SIG-M5 (cell line): ENCODE data around the gene MRPL49.
"Not testable (repeated sequence)": the region's sequence is repeated elsewhere in the genome, so short reads cannot be mapped to it uniquely, and the experiment has no call there.

Experiments
- DNase-seq: peaks from one replicate; lab custom pipeline; 2025; lab: John Stamatoyannopoulos, UW

Gene MRPL49

DNA sequence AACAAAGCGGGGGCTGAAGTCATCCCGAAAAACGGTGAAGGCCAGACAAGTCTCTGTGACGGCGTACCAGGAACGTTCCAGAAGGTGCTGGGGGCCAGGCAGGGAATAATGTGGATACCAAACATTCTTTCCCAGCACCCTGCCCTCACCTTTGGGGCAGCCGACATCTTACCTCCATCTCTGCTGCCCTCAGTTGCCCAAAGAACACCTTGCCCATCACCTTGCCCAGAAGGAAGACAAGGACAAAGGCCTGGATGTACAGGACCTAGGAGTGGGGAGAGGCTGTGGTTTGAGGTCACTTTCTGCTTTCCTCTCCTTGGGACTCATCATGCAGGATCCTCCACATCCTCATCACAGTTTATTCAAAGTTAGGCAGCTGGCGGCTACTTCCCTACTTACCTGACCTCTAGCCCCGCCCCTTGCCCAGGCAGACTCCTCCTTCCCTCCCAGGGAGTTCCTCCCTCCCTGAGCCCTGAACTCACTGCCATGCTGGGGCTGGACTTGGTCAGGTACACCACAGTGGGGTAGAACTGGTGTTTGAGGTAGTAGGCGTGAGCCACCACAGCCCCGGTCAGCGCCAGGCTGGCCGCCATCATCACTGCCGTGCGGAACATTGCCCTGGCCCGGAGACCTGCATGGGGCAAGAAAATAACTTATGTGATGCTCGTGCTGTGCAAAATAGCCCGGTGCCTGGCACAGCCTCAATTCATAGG, 11.0 kb downstream of the MRPL49 start:
- DNase-seq, result no peak

DNA sequence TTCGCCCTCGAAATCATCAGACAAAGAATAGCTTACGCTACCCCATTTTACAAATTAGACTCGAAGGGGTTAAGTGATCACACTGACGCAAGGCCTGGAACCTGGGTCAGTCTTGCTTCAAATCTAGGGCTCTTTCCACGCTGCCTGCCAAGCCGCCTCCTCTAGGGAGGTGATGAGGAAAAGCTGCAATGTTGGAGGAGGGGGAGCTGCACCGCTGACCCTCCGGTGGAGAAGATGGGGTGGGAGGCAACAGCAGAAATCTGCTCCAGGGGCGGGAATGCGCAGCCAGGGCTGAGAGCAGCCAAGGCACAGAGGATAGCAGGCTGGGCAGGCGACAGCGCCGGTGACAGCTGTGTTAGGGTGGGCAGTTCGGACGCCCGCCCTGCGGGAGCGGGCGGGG, 11.6 kb downstream of the MRPL49 start:
- no peak for DNase-seq

GRCh38 chr11:65134240-65134951, 12.3 kb downstream of the MRPL49 start, which contains the start of gene SYVN1:
Gene SYVN1 (minus strand): TSS chr11:65134519. CDS start chr11:65133601, 918 bp downstream.
- peak; percentile 21 for DNase-seq

DNA sequence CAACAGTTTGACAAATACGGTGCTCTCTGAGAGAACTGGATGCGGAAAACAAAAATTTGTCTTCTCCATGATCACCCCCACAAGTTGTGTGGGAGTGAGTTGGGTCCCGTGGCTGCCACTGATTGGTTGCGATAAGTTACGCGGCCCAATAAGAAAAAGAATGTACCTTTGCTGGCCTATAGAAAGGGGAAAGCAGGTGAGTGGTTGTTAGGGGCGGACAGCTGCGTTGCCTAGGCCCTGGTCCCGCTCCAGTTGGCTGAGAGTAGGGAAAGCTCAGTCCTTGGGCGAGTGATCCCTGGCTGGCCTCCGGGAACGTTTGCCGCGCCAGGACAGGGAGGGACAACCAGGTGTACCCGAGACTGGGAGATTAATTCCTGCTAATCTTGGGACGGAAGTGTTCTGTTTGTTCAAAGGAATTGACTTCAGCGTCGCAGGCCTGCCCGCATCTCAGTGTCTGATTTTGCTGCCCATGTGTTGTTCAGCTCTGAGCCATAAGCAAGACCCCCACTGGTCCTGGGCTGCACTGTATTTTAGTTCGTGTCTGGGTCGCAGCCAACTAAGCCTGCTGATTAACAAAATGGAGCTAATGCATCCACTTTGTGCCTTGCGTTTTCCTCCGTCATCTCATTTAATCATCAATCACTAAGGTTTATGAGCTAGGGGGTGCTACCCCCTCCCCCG, 13.0 kb downstream of the MRPL49 start:
- peak; percentile 84 for DNase-seq

DNA sequence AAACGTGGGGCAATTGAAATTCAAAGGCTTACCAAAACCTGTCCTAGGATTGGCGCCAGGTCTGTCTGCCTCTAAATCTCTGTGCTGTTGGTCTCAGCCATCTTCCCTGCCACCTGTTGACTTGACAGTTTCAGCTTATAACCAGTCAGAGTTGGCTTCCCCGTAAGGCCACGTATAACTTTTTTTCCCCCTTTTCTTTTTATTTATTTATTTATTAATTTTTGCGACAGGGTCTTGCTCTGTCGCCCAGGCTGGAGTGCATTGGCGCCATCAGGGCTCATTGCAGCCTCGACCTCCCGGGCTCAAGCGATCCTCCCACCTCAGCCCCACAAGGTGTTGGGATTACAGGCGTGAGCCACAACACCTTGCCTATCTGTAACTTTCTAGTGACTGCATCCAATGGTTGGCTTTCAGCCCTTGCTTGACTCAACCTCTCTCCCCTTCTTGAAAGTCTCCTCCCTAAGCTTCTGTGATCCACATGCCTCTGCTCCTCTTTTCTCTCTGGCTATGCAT, 13.6 kb downstream of the MRPL49 start:
- DNase-seq, result no peak

DNA sequence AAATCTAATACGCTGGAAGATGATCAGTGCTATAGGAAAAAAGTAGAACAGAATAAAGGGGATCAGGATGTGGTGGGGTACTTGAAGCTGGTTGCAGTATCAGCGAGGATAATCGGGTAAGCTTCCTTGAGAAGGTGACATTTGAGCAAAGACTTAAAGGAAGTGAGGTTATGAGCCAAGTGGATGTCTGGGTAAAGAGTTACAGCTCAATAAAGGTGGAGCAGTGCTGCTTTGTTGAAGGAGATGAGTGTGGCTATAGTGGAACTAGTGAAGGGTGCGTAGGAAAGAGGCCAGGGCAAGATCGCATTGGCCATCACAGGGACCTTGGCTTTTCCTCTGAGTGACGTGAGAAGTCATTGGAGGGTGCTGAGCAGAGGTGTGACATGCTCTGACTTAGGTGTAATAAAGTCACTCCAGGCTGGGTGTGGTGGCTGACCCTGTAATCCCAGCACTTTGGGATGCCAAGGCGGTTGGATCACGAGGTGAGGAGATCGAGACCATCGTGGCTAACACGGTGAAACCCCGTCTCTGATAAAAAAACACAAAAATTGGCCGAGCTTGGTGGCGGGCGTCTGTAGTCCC, 14.5 kb downstream of the MRPL49 start:
- DNase-seq, result no peak

- DNase-seq, result no peak
Observed at GRCh38 chr11:65141896-65142494, 19.9 kb downstream of the MRPL49 start.

DNA sequence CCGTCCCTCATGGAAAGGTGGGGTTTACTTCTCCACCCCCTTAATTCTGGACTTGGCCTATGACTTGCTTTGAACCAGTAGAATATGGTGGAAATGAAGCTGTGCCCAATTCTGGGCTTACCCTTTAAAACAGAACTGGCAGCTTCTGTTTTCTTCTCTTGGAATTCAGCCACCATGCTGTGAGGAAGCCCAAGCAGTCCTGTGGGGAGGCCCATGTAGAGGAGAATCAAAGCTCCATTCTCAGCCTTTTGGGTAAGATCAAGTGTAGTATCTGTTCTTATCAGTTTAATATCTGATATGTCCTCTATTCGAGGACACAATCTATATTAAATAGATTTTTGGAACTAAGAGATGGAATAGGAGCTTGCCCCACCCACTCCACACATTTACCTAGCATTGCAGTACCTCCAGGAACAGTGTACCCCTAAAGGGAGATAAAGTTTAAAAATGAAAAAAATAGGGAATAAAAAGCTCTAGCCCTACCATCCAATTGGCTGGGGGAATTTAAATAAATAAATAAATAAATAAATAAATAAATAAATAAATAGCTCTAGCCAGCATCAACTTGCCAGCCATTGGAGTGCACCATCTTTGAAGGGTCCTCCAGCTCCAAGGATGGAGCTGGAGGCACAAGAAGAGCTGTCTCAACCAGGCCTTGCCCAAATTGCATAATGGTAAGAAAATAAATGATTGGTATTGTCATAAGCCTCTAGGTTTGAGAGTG, 25.4 kb downstream of the MRPL49 start:
- no peak for DNase-seq

DNA sequence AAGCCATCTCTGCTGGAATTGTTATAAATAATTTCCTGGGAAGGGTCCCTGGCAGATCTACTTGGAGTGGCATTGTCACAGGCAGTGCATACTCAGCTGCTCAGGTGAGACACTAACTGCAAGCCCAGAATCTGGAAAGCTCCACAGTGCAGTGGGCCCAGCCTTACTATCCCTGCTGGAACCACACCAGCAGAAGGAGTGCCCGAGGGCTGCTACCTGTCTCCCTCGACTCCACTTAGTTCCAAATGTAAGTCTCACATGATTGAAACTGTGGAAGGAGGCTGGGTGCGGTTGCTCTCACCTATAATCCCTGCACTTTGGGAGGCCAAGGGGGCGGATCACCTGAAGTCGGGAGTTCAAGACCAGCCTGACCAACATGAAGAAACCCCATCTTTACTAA, 26.5 kb downstream of the MRPL49 start:
- DNase-seq, result no peak

GRCh38 chr11:65150131-65150508, 28.0 kb downstream of the MRPL49 start:
- DNase-seq, result not testable (repeated sequence)

DNA sequence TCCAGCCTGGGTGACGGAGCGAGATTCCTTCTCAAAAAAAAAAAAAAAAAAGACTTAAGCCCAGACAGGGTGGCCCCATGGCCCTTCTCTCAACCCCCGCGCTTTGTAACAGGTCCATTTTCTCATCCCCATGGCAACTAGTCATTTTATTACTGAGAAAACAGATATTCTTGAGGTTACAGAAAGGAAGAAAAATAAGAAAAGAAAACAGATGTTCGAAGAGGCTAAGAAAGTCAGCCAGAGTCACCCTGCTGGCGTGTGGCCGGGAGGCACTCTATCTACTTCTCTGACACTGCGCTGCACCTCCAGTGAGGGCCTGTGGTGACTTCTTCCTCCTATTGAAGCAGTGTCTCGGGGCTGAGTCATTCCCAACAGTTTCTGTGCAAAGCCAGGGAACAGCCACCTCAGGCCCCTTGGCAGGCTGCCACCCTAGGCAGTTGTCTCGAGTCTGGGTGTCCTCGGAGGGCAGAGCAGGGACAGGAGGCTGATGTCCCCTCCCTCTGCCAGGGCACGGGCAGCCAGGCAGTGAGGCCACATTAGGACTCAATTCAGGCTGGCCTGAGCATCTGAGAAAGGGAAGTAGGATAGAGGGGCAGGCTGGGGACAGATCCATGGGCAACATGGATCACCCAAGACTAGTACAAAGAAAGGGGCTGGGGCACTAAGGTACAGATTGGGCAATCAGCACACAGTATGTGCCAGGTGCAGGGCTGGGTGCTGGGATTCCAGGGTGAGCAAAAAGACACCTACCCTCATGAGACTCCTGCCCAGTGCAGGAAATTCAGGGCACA, 28.6 kb downstream of the MRPL49 start:
- peak; percentile 74 for DNase-seq

DNA sequence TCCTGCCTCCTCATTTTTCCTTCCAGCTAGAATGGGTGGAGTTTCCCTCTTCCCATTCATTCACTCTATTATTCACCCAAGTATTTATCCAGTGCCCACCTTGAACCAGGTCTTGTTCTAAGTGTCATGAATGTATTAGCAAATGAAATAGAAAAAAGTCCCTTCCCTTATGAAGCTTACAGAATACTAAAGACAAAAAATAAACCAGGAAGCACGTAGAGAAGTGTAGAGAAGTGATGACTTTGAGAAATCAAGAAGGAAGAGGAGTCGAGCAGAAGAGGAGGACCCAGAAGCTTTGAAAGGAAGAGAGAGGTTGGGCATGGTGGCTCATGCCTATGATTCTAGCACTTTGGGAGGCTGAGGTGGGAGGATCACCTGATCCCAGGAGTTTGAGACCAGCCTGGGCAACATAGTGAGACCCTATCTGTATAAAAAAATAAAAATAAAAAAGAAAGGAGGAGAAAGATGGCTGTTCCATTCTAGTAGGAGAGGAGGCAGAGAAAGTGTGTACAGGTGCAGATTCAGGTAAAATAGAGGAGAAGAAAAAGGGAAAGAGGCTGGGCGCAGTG, 29.3 kb downstream of the MRPL49 start:
- no peak for DNase-seq

DNA sequence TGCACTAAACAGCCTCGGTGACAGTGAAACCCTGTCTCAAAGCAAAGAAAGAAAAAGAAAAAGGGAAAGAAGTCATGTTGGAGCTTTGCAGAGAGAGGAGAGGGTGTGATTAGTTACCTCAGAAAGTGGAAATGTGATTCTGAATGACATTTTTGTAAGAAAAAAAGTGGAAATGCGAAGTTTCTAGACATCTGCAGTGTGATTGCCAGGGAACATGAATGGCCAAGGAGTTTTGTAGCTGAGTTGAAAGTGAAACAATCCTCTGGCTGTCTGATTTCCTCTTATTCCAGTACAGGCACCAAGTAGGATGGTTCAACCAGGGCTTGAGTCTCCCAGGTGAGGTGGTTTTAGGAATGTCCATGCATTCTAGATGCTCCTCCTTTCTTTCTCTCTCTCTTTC, 30.0 kb downstream of the MRPL49 start:
- no peak for DNase-seq

GRCh38 chr11:65156256-65156655, 34.1 kb downstream of the MRPL49 start:
- no peak for DNase-seq

GRCh38 chr11:65156926-65157325, 34.8 kb downstream of the MRPL49 start:
- DNase-seq, result no peak

DNA sequence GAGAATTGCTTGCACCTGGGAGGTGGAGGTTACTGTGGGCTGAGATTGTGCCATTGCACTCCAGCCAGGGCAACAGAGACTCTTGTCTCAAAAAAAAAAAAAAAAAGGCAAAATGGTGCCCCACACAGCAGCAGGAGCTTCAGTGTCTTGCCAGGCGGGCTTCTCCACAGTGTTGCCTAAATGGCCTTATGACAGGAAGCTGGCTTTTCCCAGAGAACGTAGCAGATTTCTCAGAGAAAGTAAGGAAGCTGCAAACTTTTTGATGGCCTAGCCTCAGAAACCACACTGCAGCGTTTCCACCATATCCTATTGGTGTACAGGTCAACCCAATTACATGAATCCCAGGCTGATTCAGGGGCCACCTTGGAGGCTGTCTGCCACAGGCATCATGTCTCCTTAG, 35.2 kb downstream of the MRPL49 start:
- DNase-seq, result no peak

DNA sequence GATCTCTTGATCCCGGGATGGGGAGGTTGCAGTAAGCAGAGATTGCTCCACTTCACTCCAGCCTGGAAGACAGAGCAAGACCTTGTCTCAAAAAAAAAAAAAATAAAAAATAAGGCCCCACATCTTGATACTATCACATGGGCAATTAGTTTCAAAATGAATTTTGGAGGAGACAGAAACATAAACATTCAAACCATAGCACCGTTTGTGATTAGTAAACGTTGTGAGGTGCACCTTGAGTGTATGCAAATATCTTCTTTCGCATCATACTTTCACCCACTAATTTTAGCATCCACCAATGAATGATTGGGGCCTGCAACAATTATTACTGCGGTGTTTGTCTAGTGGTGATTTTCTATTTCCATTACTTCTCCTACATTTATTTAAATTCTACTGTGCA, 36.9 kb downstream of the MRPL49 start:
- no peak for DNase-seq

DNA sequence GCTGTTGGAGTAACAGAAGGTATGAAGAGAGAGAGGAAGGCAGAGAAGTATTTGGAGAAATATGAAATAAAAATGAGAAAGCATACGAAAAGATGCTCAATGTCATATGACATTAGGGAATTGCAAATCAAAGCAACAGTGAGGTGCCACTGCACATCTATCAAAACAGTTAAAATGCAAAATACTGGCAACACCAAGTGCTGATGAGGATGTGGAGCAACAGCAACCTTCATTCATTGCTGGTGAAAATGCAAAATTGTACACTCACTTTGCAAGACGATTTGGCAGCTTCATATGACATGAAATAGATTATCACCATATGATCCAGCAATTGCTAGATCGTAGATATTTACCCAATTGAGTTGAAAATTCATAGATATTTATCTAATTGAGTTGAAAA, 38.5 kb downstream of the MRPL49 start:
- no peak for DNase-seq

DNA sequence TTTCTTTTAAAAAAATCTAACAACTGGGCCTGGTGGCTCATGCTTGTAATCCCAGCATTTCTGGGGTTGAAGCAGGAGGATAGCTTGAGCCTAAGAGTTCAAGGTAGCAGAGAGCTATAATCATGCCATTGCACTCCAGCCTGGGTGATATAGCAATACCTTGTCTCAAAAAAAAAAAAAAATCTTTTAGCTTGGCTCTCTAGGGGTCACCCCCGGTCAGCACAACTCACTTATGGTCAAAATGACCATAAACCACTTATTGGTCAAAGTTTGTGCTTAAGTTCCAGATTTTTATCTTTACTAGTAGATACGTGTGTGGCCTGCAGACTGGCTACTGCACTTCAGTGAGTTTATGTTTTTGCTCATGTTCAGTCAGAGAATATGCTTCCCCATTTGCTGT, 41.6 kb downstream of the MRPL49 start:
- DNase-seq, result no peak
